KOPT-K1 (cell line): ENCODE measurements around the gene TRPV2.

ENCODE experiments used
- H3K27ac ChIP-seq: fragments of 200-600 bp; sonication (generic); 2 replicates; pipeline ENCODE4 v1.5.1; 2016; ENCODE audit warnings: antibody characterized with exemption, mild to moderate bottlenecking, low read depth, low read length; ENCODE audit not compliant: poor library complexity, severe bottlenecking
- H3K36me3 ChIP-seq: fragments of 200-600 bp; sonication (generic); 2 replicates; pipeline ENCODE4 v1.5.1; 2017; ENCODE audit warnings: antibody characterized with exemption, mild to moderate bottlenecking, low read length, moderate library complexity; ENCODE audit not compliant: insufficient read depth
- H3K9me3 ChIP-seq: fragments of 200-600 bp; sonication (generic); 2 replicates; pipeline ENCODE4 v1.5.1; 2017; ENCODE audit warnings: antibody characterized with exemption, low read length, mild to moderate bottlenecking; ENCODE audit not compliant: insufficient read depth, poor library complexity, severe bottlenecking

The TRPV2 gene

DNA sequence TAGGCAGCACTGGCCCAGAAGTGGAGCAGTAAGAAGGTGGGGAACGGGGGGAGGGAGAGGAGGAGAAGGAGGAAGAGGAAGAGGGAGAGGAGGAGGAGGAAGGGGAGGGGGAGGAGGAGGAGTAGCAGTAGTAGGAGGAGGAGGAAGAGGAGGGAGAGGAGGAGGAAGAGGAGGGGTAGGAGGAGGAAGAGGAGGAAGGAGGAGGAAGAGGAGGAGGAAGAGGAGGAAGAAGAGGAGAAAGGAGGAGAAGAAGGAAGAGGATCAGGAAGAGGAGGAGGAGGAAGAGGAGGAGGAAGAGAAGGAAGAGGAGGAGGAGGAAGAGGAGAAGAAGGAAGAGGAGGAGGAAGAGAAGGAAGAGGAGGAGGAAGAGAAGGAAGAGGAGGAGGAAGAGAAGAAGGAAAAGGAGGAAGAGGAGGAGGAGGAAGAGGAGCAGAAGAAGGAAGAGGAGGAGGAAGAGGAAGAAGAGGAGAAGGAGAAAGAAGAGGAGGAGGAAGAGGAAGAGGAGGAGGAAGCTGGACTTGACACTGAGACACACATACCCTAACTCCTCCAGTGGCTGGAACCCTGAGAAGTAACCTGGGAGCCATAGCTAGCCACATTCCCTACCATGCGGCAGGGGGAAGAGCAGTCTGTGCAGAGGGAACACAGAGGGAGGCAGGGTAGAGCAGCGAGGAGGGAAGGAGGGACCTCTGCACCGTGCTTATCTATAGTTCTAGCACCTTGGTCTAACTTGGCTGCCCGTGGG, 40.8 kb downstream of the TRPV2 start:
- no peak overlapping the region for H3K27ac ChIP-seq
- no peaks in the 10 kb centered on the region for H3K9me3 ChIP-seq
- peaks cover 53% of the 10 kb centered on the region for H3K36me3 ChIP-seq

DNA sequence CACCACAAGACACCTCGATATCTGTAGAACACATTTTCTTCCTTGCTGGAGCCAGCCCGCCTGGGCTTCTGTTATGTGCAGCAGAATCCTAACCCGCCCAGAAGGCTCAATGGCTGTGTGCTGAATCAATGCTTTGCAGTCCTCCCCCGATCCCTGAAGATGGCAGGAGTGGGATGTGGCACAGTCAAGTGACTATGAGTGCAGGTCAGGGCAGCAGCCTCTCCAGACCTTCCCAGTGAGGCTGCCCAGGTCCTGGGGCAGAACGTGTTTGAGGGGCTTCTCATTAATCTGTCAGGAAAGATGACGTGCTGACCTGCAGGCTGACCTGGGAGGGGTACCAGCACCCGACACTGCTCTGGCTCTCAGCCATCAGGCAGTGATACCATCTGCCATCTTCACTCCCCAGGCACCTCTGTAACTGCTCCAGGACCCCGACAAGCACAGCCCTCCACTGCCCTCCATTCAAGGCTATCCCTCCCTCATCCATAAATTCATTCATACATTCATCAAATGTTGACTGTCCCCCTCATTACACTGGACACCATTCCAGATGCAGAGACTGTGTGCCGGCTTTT, 41.5 kb downstream of the TRPV2 start:
- peaks cover 55% of the 10 kb centered on the region for H3K36me3 ChIP-seq
- H3K27ac ChIP-seq = no peak overlapping the region
- H3K9me3 ChIP-seq = no peaks in the 10 kb centered on the region

DNA sequence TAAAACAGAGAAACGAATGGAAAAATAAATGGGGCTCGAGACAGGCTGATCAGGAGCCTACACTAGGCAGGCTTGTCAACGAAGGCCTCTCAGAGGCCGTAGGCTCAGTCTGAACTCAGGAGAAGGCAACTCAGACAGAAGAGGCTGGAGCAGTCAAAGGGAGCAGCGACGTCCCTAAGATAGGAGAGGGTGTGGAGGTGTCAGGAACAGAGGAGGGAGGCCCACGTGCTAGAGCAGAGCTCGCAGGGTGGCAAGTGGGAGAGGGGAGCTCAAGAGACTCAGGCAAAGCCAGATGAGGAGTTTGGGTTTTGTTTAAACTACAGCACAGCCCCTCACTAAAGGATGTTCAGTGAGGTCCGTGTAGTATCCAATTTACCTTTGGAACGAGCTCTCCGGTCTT, 43.9 kb downstream of the TRPV2 start:
- no peaks in the 10 kb centered on the region for H3K9me3 ChIP-seq
- H3K36me3 ChIP-seq = peaks cover 54% of the 10 kb centered on the region
- no peak overlapping the region for H3K27ac ChIP-seq

DNA sequence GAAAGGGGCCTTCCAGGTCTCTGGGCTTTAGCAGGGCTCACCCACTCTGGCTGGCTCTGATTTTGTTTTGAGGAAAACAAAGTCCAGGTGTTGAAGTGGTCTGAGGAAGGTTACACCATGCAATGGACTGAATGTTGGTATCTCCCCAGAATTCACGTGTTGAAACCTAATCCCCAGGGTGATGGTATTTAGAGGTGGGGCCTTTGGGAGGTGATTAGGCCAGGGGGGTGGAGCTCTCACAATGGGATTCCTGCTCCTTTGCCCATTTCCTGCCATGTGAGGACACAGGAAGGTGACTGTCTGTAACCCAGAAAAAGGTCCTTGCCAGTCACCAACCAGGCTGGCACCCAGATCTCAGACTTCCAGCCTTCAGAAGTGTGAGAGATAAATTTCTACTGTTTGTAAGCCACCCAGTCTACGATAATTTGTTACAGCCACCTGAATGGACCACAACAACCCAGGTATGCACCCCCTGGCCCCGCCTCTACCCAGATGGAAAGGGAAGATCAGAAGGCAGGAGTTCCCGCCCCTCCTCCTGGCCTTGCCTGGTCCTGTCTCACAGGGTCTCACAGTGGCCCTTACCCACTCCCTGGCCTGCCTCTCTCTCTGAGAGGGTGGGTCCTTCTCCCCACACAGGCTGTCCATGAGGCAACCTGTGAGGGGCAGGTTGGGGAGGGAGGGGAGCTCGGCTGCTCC, 44.6 kb downstream of the TRPV2 start:
- Histone ChIP-seq H3K27ac (no peak overlapping the region), H3K9me3 (no peaks in the 10 kb centered on the region), H3K36me3 (peaks cover 59% of the 10 kb centered on the region)

DNA sequence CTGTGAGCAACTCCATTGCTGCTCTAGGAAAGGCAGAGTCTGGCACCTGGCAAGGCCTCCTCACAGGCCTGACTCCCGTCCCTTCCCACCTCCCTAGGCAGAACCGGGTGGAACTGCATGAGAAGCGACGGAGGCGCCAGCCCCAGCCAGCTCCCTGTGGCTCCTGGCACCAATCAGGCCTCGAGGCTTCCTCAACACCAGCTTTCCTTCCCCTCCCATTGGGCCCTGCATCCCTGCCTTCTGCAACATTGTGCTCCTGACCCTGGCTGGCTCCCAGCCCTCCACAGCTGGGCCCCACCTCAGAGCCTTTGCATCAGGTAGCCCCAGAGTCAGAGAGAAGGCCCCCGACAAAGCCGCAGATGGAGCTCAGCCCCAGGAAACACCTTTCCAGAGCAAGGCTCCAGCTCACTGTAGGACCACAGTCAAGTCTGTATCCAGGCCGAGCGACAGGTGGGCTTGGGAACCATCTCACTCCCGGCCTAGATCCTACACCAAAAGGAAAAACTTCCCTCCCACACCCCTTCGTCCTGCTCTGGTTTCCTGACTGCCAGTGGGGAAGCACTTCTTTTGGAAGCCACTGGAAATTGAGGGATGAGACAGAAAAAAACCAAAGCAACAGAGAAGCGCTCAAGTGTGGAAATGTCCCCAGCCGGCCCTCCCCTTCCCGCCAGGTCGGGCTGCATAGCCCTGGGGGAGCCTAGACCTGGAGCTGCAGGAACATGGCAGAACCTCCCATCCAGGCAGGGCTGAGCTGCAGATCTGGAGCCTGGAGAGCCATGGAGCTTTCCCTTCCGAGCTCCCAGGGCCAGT, 45.6 kb downstream of the TRPV2 start:
- Histone ChIP-seq H3K9me3 (no peaks in the 10 kb centered on the region), H3K27ac (no peak overlapping the region), H3K36me3 (peaks cover 59% of the 10 kb centered on the region)

DNA sequence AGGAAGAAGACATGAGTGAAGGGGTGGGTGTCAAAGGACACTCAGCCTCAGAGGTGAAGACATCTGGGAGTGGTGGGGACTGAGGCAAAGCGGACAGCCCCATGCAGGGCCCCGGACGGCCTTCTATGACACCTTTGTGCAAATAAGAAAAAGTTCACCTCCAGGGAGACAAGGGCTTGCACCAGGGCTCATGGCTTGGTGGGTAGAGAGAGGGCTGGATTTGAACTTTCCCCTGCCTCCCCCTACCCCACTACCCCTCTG, 46.2 kb downstream of the TRPV2 start:
- H3K9me3 ChIP-seq = no peaks in the 10 kb centered on the region
- H3K36me3 ChIP-seq = peaks cover 54% of the 10 kb centered on the region
- no peak overlapping the region for H3K27ac ChIP-seq

DNA sequence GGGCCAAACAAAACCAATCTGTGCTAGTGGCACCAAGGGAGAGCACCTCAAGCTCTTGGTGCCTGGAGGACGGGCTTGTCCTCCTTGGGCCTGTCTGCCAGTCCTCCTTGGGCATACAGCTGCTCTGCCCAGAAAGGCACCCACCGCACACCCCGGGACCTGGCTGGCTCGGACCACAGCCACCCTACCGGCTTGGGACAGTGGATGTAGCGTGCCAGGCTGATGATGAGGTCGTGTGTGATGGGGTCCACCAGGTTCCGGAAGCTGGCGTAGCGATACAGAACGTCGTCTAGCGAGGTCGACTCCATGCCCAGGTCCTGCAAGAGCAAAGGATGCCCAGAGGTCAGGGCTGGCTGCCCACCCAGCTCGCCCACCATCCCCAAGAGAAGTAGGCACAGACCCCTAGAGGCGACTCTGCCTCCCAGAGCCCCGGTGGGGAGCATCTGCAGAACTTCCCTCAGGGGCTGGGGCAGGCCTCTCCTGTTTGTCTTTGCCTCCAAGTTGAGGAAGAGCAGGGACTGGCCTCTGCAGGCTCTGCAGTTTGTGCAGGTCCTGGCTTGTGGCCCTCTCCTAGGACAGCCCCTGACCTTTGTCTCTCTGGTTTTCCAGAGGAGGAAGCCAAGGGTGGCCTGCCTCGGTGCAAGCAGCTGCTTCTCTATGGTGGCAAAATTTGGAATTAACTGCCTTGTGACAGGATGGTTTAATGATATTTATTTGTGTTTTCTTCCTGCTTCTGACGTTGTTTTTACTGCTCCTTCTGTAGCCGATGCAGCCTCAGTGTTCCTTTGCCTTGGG, 46.9 kb downstream of the TRPV2 start:
- peaks cover 46% of the 10 kb centered on the region; the same call in 1 of the 2 replicates for H3K36me3 ChIP-seq
- H3K27ac ChIP-seq = no peak overlapping the region
- H3K9me3 ChIP-seq = no peaks in the 10 kb centered on the region

DNA sequence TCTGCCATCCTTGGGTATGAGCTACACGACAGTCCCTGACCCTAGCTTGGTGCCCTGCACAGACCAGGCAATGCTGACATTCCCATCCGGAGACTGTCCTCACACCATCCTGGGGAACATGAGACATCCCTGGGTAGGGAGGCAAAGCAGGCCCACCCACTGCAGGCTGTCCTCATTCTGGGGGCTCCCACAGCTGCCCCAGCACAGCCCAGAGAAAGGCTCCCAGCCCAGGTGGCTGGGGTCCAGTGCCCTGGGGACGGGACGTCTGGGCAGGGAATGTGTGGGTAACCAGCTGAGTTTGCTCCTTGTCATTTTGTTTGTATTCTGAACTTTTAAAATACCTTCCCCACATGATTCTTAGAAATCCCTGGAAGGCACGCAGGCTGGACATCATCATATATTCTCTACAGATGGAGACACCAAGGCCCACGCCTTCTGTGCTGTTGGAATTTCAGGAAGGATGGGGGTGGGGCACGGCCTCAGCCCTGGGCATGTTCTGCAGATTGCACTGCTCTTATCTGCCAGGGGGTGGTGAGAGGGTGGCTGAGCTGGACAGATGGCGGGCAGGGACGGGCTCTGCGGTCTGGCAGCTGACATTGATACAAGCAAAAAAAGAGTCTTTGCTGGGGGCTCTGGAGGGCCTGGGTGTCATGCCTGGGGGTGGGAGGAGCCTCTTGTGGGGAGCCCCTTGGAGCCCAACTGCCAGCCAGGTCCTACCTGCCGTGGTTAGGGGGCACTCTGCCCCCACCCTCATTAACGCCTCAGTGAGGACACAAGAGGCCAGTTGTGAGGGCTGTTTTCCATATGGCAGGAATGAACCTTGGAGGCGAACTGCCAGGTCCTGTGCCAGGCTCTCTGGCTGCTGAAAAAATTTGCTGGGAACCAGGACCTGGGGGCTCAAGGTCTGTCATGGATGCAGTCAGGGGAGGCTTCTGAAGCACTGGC, 48.3 kb downstream of the TRPV2 start:
- H3K36me3 ChIP-seq = peaks cover 36% of the 10 kb centered on the region; the same call in 1 of the 2 replicates
- H3K9me3 ChIP-seq = no peaks in the 10 kb centered on the region
- H3K27ac ChIP-seq = no peak overlapping the region

DNA sequence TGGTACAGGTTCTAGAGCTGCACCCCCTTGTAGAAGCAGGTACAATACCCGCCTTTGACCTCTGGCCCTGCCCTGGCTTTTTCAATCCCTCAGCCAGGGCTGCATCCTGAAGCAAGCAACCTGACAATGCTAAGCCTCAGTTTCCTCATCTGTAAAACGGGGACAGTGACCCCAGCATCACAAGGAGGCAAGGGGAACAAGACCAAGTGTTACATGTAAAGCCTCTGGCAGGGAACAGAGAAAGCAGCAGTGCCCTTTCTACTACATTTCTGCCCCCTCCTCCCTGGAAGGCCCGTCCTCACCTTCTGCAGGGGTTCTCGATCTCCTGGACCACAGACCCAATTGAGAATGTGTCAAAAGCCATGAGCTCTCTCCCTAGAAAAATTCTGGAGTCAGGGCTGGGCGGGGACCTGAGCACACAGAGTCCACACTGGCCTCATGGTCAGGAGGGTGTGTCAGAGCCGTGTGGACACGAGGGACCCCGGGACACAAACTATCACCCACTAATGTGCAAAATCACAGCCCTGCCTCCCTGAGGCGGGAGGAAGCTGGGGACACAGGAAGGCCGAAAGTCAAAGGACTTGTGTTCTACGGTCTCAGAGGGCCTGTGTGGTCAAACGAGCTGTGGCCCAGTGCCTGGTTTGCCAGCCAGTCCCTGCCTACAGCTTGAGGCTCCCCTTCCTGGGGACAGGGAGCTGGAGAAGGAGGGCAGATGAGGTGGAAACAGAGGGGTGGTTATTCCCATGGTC, 49.1 kb downstream of the TRPV2 start:
- H3K9me3 ChIP-seq = no peaks in the 10 kb centered on the region
- H3K27ac ChIP-seq = no peak overlapping the region
- peaks cover 36% of the 10 kb centered on the region; the same call in 1 of the 2 replicates for H3K36me3 ChIP-seq

DNA sequence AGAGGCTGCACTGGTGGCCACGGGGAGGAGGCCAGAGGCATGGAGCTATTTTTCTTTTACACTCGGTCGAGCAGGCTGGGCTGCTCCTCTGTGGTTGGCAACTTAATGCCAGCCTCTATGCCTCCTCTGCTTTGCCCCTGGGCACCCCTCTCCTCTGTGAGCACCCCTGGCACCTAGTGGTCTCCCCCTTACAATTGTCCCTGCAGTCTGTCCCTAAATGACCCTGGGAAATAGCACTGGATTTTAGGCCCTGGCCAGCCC, 49.6 kb downstream of the TRPV2 start:
- H3K36me3 ChIP-seq = peaks cover 33% of the 10 kb centered on the region; the same call in 1 of the 2 replicates
- H3K27ac ChIP-seq = no peak overlapping the region
- no peaks in the 10 kb centered on the region for H3K9me3 ChIP-seq

DNA sequence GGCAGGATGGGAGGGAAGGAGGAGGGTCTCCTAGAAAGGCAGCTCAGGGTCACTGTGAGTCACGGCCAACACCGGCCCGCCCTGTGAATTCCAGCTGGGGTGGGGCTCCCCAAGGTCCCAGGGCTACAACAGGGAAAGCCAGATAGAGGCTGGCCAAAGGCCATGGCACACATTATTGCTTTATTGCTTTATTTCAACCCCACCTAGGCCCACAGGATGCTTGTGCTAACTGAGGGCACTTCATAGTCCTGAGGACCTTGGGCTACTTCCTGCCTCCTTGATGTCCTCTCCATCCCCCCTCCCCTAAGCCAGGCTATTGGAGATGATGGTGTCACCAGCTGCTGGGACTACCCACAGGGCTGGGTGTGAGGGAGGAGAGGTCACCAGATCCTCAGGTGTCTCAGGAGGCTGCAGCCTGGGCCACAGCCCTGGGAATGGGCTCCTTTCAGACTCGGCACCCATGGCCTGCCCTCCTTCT, 50.5 kb downstream of the TRPV2 start:
- Histone ChIP-seq H3K27ac (no peak overlapping the region), H3K36me3 (peaks cover 24% of the 10 kb centered on the region; the same call in 1 of the 2 replicates), H3K9me3 (no peaks in the 10 kb centered on the region)

DNA sequence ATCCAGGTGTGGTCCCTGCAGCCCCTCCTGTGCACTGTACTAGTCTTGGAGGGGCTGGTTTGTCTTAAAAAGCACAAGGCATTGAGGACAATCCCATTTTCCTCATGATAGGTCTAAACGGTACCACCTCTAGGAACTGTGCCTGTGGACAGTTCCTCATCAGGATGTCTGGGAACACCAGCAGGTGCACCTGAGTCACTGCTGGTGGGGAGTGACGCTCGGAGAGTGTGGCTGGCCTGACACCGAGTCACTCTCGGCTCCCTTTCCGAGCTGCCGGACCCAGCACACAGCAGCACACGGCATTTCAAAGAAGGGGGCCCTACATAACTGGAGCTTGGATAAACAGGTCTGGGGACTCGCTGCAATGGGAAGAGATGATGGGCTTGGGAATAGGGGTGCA, 51.0 kb downstream of the TRPV2 start:
- Histone ChIP-seq H3K27ac (no peak overlapping the region), H3K9me3 (no peaks in the 10 kb centered on the region), H3K36me3 (peaks cover 22% of the 10 kb centered on the region; the same call in 1 of the 2 replicates)

DNA sequence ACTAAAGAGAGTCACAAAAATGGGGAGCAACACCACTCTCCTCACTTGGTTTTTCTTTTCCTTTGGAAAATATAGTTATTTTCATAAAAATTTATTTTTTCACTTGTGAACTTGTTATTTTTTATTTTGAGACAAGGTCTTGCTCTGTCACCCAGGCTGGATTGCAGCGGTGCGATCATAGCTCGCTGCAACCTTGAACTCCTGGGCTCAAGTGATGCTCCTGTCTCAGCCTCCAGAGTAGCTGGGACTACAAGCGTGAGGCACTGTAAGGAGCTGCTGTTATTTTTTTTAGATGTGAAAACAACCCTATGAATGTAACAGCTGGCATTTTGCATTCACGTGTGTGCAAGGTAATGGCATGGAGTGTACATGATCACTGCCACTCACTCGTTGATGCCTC, 51.7 kb downstream of the TRPV2 start:
- Histone ChIP-seq H3K36me3 (peaks cover 18% of the 10 kb centered on the region; the same call in 1 of the 2 replicates), H3K9me3 (no peaks in the 10 kb centered on the region), H3K27ac (no peak overlapping the region)
